GM21529 (cell line): ENCODE data around the gene ARHGAP12.
"Not testable (repeated sequence)": the region's sequence is repeated elsewhere in the genome, so short reads cannot be mapped to it uniquely, and the experiment has no call there.

ENCODE experiments used
- ATAC-seq: cut with Tn5 transposase; IDR thresholded peaks from one replicate; pipeline ENCODE4 v1.9.1; 2021; ENCODE audit not compliant: unreplicated experiment

The ARHGAP12 gene

GRCh38 chr10:31771331-31771831, 157.2 kb downstream of the ARHGAP12 start:
- ATAC-seq, result no peak

DNA sequence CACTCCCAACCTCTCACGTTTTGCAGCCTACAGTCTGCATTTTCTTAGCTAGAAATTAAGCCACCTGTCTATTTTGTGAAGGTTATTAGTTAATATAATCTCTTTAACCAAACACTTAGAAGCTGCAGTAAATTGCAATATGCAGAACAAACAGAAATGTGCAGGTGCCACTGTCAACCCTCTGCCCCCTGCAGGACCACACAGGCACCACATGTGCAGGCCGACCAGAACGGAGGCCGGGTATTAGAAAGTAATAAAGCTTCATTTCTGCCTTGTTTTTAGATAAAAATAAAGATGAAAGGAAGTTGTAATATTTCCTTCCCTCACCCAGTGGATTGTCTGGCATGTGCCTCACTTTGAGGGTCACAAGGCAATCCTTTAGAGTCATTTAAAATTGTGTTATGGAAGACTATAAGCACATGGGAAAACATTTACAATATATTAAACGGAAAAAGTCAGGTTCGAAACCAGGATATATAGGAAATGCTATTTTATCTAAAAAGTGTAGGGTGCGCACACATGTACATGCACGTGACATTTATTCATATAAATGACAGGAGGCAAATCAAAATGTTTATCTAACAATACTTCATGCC, 158.2 kb downstream of the ARHGAP12 start:
- peak; percentile 83 for ATAC-seq

DNA sequence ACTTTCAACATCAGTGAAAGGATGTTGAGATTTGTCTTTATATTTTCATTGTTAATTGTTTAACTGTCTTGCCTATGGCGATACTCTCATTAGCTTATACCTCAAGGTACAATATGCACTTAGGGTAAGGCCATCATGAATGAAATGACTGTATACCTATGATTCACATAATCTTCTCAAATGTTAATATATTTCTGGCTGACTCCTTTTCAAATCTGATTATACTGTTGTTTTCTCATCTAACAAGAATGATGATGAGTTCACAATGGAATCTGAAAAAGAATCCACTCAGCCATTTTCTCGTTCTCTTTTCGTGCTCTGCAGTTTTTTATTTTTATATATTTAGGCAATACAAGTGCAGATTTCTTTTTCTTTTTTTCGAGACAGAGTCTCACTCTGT, 159.1 kb downstream of the ARHGAP12 start:
- ATAC-seq, result no peak

- ATAC-seq, result not testable (repeated sequence)
Measured at GRCh38 chr10:31768935-31769334, 159.7 kb downstream of the ARHGAP12 start.

DNA sequence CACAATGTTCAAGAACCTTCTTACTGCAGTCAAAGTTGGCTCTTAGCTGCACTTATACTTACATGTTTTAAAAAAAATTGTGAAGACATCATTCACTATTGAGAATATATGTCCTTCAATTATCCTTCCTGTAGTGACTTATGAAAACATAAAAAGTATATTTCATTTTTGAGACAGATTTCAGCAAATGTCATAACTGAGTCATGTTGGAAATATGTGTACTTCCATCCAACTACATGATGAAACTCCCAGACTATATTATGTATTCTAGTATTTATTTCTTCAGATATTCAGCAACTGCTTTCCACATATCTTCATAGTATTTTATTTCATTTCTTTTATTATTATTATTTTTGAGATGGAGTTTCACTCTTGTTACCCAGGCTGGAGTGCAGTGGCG, 160.2 kb downstream of the ARHGAP12 start:
- no peak for ATAC-seq

DNA sequence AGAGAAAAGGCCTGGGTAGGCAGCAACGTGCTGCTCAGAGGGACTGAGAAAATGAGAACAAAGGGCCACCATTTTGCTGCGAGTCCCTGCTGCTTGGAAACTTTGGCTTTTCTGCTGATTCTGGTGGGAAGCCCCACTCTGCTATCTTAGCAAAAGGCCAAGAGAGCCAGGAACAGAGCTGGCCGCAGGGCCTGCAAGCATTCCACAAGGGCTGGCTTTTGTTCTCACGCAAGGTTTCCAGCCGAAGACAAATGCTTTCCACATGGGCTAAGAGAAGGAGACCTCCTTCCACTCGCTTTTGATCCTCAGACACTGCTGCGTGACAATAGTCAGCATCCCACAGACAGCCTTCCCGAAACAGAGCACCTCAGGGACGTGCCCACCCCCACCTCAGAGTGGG, 163.1 kb downstream of the ARHGAP12 start:
- no peak for ATAC-seq

DNA sequence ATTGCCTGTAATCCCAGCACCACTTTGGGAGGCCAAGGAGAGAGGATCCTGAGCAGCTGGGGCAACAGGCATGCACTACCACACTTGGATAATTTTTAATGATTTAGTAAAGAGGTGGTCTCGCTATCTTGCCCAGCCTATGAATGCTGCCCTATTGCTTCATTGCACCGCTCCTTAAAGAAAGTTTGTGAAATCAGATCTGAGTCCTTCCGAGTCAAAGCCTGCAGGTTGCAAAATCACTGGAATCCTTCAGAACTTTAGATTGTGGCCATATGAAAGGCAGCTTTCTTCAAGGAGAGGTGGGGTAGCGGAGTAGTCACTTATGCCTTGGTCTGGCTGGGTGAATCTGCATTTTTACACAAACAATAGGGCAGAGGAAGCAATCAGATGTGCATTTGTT, 166.3 kb downstream of the ARHGAP12 start:
- ATAC-seq, result no peak

DNA sequence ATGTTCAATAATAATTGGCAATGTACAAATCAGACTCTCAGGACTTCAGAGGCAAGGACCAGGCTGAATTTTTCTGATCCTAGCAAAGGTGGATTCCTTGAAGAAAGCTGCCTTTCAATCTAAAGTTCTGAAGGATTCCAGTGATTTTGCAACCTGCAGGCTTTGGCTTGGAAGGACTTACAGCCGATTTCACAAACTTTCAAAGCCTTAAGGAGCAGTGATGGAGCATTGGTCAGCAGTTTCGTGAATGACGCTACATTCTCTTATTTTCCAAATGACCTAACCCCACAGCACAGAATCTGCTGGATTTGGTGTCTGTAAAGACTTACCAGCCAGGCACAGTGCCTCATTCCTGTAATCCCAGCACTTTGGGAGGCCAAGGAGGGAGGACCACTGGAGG, 167.5 kb downstream of the ARHGAP12 start:
- no peak for ATAC-seq

DNA sequence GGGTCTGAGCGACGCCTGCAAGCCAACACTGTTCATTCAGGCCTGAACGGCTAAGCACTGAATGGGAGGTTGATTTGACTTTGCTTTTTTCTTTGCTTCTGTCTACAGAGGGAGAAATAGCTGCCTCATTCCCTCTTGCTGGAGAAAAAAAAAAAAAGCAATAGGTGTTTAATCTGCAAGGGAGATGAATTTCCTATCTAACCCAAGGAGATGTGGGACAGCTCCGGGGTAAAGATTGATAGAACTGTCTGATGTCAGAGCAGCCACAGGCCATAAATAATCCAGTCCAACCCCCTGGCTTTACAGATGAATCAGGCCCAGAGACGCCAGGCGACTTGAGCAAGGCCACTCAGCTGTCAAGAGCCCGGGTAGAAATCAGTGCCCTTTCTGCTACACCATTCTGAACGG, 168.0 kb downstream of the ARHGAP12 start:
- no peak for ATAC-seq

DNA sequence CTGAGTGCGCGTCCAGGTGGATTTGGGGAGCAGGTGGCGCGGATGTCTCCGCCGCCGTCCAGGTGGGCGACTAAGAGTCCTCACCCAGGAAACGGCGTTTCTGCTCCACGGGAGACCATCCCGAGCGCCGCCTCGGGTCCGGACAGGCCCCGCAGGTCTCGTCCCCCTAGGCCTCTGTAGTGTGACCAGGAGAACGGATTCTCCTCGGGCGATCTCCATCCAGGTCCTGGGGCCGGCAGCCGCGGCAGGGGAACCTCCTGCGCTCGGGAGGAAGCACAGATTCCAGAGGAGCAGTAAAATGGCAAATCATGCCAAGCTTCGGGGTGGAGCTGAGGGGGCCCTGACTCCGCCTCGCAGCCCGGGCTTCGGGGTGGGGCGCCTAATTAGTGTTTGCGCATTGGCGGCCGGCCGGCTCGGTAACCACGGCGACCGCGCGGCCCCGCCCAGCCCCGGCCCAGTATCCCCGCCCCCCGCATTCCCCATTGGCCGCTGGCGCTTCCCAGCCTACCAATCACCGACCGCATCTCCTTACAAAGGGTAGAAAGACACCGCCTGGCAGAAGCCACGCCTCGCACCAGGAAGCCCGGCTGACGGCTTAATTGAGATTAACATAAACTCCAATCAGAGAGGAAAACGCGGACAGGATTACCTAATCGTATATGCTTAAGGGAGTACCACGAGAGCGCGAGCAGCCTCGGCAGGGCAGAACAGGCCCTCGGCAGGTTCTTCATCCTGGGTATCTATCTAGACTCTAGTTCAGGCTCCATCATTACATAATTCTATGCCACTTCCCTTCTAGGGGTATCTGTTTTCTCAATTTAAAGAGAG, 168.6 kb downstream of the ARHGAP12 start:
- peak; percentile 95 for ATAC-seq

DNA sequence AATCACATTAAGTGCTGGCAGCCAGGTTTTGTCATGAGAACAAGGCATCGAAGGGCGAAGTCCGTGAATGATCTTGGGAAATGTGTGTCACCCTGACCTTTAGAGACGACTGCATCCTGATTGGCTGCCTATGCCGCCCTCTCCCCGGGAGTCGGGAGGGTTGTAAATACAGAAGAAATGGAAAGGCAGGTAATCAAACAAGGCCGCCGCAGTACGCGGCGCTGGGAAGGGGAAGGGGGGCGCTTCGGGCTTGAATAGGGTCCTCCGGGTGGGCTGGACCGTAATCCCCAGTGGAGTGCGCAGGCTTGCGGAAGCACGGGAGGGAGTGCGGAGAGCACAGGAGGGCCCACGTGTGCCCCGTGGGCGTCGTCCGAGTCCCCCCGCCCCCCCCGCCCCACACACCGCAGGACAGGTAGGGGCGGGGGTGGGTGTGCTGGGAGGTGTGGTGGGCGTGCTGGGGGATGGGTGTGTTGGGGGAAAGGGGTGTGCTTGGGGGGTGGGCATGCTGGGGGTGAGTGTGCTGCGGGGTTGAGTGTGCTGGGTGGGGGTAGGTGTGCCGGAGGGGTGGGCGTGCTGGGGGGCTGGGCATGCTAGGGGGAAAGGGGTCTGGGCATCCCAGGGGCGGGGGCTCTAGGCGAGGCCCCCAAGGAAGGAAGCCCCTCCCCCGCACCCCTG, 169.4 kb downstream of the ARHGAP12 start:
- ATAC-seq, result no peak

GRCh38 chr10:31758495-31758894, 170.1 kb downstream of the ARHGAP12 start:
- no peak for ATAC-seq

- no peak for ATAC-seq
Measured at GRCh38 chr10:31757831-31758230, 170.8 kb downstream of the ARHGAP12 start.

DNA sequence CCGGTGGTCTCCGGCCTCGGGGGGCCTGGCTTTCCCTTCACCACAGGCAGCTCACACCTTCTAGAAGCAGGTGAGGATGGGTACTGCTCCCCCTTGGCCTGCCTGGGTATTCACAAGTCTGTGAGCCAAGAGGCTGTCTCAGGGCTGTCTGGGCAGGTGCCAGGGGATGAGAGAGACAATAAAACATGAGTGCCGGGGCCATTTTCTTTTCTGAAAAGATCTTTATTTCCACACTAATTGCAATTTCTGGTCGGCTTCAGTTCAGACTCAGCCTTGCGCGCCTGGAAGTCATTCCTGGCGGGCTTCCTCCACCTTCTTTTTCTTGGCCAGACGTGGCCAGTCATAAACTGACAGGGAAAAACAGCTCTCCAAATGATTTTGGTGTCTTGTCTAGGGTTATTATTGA, 171.2 kb downstream of the ARHGAP12 start:
- ATAC-seq, result no peak

GRCh38 chr10:31756729-31757110, 171.9 kb downstream of the ARHGAP12 start:
- ATAC-seq, result no peak

GRCh38 chr10:31756101-31756728, 172.4 kb downstream of the ARHGAP12 start:
- no peak for ATAC-seq
